ENCODE measurements around the gene ST3GAL2.
A peak's percentile ranks its signal among the peaks of the same experiment; 100 is the strongest.

The ST3GAL2 gene

GRCh38 chr16:70398177-70398743 is 40.6 kb downstream of the ST3GAL2 start:
- H4K20me1 ChIP-seq (ENCODE audit: low read depth, low read length): no peaks in the 10 kb centered on the region
- TF ChIP-seq CTCF (IDR thresholded peaks at IDR 0.05; ENCODE audit: insufficient read depth, low read length, poor library complexity, severe bottlenecking) (no peak), EZH2phosphoT487 (conservative IDR thresholded peaks at IDR 0.05; ENCODE audit: low read length) (no peak)
- no peak overlapping the region for H3K27ac ChIP-seq (ENCODE audit: low read depth, low read length)
- no peaks in the 10 kb centered on the region for H3K36me3 ChIP-seq (ENCODE audit: low read length)
- H3K9ac ChIP-seq (ENCODE audit: low read length): no peak overlapping the region
- H3K79me2 ChIP-seq (ENCODE audit: insufficient read depth, low read length): peaks cover 13% of the 10 kb centered on the region; the same call in 1 of the 2 replicates
- no peak overlapping the region for H2AFZ ChIP-seq (ENCODE audit: low read depth, low read length, severe bottlenecking)
- H3K27me3 ChIP-seq (ENCODE audit: low read length): no peaks in the 10 kb centered on the region
- no peak overlapping the region for H3K4me2 ChIP-seq (ENCODE audit: low read depth, low read length, poor library complexity, severe bottlenecking)
- H3K9me2 ChIP-seq (replicated peaks; ENCODE audit: insufficient read depth, low read length): no peaks in the 10 kb centered on the region
- no peaks in the 10 kb centered on the region for H3K9me3 ChIP-seq (ENCODE audit: insufficient read depth, low read length)
- no peak overlapping the region for H3K4me3 ChIP-seq (ENCODE audit: insufficient read depth, low read length, poor library complexity, severe bottlenecking)
- no peaks in the 10 kb centered on the region for H3F3A ChIP-seq (ENCODE audit: insufficient read depth)

- Histone ChIP-seq H2AFZ (ENCODE audit: low read depth, low read length, severe bottlenecking) (no peak overlapping the region), H3K27ac (ENCODE audit: low read depth, low read length) (no peak overlapping the region; the same call in 1 of the 2 replicates), H3K9me2 (replicated peaks; ENCODE audit: insufficient read depth, low read length) (no peaks in the 10 kb centered on the region), H3K36me3 (ENCODE audit: low read length) (no peaks in the 10 kb centered on the region), H3K79me2 (ENCODE audit: insufficient read depth, low read length) (0 out of 2 replicates have a peak, but pooled peaks cover 3% of the 10 kb centered on the region), H4K20me1 (ENCODE audit: low read depth, low read length) (no peaks in the 10 kb centered on the region), H3F3A (ENCODE audit: insufficient read depth) (no peaks in the 10 kb centered on the region), H3K27me3 (ENCODE audit: low read length) (no peaks in the 10 kb centered on the region), H3K9me3 (ENCODE audit: insufficient read depth, low read length) (no peaks in the 10 kb centered on the region), H3K4me3 (ENCODE audit: insufficient read depth, low read length, poor library complexity, severe bottlenecking) (no peak overlapping the region), H3K9ac (ENCODE audit: low read length) (no peak overlapping the region), H3K4me2 (ENCODE audit: low read depth, low read length, poor library complexity, severe bottlenecking) (no peak overlapping the region)
- no peak for TF ChIP-seq EZH2phosphoT487 (conservative IDR thresholded peaks at IDR 0.05; ENCODE audit: low read length)
- no peak for TF ChIP-seq CTCF (IDR thresholded peaks at IDR 0.05; ENCODE audit: insufficient read depth, low read length, poor library complexity, severe bottlenecking)
Observed at GRCh38 chr16:70396246-70396904, 42.5 kb downstream of the ST3GAL2 start.

- Histone ChIP-seq H3K4me3 (ENCODE audit: insufficient read depth, low read length, poor library complexity, severe bottlenecking) (no peak overlapping the region), H3K27ac (ENCODE audit: low read depth, low read length) (no peak overlapping the region), H3K36me3 (ENCODE audit: low read length) (no peaks in the 10 kb centered on the region), H4K20me1 (ENCODE audit: low read depth, low read length) (no peaks in the 10 kb centered on the region), H3K9me3 (ENCODE audit: insufficient read depth, low read length) (no peaks in the 10 kb centered on the region), H3K27me3 (ENCODE audit: low read length) (no peaks in the 10 kb centered on the region), H2AFZ (ENCODE audit: low read depth, low read length, severe bottlenecking) (no peak overlapping the region), H3K4me2 (ENCODE audit: low read depth, low read length, poor library complexity, severe bottlenecking) (no peak overlapping the region), H3K9me2 (replicated peaks; ENCODE audit: insufficient read depth, low read length) (no peaks in the 10 kb centered on the region), H3K9ac (ENCODE audit: low read length) (no peak overlapping the region), H3F3A (ENCODE audit: insufficient read depth) (no peaks in the 10 kb centered on the region), H3K79me2 (ENCODE audit: insufficient read depth, low read length) (no peaks in the 10 kb centered on the region)
- no peak for TF ChIP-seq EZH2phosphoT487 (conservative IDR thresholded peaks at IDR 0.05; ENCODE audit: low read length)
- peak; percentile 88 for TF ChIP-seq CTCF (IDR thresholded peaks at IDR 0.05; ENCODE audit: insufficient read depth, low read length, poor library complexity, severe bottlenecking)
Observed at GRCh38 chr16:70395345-70395901, 43.5 kb downstream of the ST3GAL2 start.
